Measurements from ENCODE around the gene MAN1A2. TPM values are rescaled to one million over a fixed set of nuclear protein-coding genes. Genes with fewer than 3 reads are reported as not detected.
A peak's percentile ranks its signal among the peaks of the same experiment; 100 is the strongest.

MAN1A2 gene
- total and polyA plus RNA-seq, 2 experiments from 2014 or later: 24.7 to 45.0 TPM

DNA sequence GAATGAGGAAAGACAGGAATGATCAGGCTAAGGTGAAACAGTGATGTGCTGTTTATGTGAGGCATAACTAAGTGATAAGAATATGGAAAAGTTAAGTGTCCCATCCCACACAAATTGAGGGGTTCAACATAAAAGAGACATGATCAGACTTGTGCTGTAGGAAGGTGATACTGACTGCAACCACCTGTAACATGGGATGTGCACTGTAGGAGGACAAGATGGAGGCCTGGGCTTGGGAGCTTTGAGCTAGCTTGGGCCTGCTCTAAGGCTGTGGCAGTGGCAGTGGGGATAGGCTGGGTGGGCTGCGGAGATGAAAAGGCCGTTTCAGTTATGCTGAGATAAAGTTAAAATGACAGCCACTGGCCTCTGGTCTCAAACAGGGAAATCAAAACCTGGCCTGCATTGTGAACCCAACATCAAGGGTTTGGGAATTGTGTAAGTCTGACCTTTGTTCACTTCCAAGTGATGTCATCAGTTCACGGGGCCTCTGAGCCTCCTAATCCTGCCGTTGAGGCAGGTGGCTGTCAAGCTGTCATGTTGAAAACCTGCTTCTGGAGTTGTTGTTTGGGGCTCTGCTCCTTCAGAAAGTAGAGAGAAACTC, 177.4 kb downstream of the MAN1A2 start:
- TF ChIP-seq EZH2phosphoT487 (IDR thresholded peaks at IDR 0.05; ENCODE audit: low read depth, severe bottlenecking, unreplicated experiment) (no peak), EZH2 (IDR thresholded peaks at IDR 0.05; ENCODE audit: borderline replicate concordance) (no peak)
- TF ChIP-seq, protein P1, sequence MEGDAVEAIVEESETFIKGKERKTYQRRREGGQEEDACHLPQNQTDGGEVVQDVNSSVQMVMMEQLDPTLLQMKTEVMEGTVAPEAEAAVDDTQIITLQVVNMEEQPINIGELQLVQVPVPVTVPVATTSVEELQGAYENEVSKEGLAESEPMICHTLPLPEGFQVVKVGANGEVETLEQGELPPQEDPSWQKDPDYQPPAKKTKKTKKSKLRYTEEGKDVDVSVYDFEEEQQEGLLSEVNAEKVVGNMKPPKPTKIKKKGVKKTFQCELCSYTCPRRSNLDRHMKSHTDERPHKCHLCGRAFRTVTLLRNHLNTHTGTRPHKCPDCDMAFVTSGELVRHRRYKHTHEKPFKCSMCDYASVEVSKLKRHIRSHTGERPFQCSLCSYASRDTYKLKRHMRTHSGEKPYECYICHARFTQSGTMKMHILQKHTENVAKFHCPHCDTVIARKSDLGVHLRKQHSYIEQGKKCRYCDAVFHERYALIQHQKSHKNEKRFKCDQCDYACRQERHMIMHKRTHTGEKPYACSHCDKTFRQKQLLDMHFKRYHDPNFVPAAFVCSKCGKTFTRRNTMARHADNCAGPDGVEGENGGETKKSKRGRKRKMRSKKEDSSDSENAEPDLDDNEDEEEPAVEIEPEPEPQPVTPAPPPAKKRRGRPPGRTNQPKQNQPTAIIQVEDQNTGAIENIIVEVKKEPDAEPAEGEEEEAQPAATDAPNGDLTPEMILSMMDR (IDR thresholded peaks at IDR 0.05; ENCODE audit: poor library complexity): no peak
- H3K27ac ChIP-seq: peak overlapping the region; percentile 58
- no peak overlapping the region for H3K4me2 ChIP-seq
- peak; percentile 59 for DNase-seq (ENCODE audit: low spot score)
- H3K9me2 ChIP-seq (replicated peaks; ENCODE audit: insufficient read depth): no peaks in the 10 kb centered on the region
- H3K9me3 ChIP-seq (ENCODE audit: low read depth): no peaks in the 10 kb centered on the region
- no peaks in the 10 kb centered on the region for H4K20me1 ChIP-seq (ENCODE audit: insufficient read depth, poor library complexity, severe bottlenecking)
- no peaks in the 10 kb centered on the region for H3K36me3 ChIP-seq (replicated peaks; ENCODE audit: insufficient read depth, low read depth)
- no peaks in the 10 kb centered on the region for H3K79me2 ChIP-seq
- H2AFZ ChIP-seq: peak overlapping the region; percentile 23
- H3K27me3 ChIP-seq: no peaks in the 10 kb centered on the region
- 43% methylated on average over 4 of the region's 4 CpGs for WGBS (ENCODE audit: low lambda C conversion rate, missing lambda C conversion rate)
- no peak overlapping the region for H3K4me3 ChIP-seq
- peaks cover 14% of the 10 kb centered on the region for H3K4me1 ChIP-seq (ENCODE audit: insufficient read depth)

DNA sequence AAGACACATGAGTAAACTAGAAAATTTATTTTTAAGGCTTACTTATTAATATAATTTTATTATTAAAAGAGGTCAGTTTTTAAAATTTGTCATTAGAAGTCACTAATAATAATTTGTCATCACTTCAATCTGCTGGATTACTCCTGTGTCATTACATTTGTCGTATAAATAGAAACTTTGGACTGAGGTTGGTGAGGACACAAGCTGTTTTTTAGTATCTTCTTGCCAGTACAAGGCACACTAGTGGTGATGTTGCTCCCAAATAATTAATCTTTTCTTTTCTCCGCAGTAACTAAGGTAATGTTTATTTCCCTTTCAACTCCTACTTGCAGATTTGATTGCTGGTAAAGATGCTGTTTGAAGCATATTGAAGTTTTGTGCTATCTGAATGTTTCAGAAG, 179.2 kb downstream of the MAN1A2 start:
- Histone ChIP-seq H3K27ac (no peak overlapping the region), H3K4me3 (no peak overlapping the region), H4K20me1 (ENCODE audit: insufficient read depth, poor library complexity, severe bottlenecking) (no peaks in the 10 kb centered on the region), H3K4me2 (no peak overlapping the region), H3K9me3 (ENCODE audit: low read depth) (no peaks in the 10 kb centered on the region), H3K79me2 (no peaks in the 10 kb centered on the region), H3K27me3 (no peaks in the 10 kb centered on the region), H3K4me1 (ENCODE audit: insufficient read depth) (peaks cover 14% of the 10 kb centered on the region), H3K9me2 (replicated peaks; ENCODE audit: insufficient read depth) (no peaks in the 10 kb centered on the region), H3K36me3 (replicated peaks; ENCODE audit: insufficient read depth, low read depth) (no peaks in the 10 kb centered on the region), H2AFZ (no peak overlapping the region)
- TF ChIP-seq EZH2phosphoT487 (IDR thresholded peaks at IDR 0.05; ENCODE audit: low read depth, severe bottlenecking, unreplicated experiment) (no peak), EZH2 (IDR thresholded peaks at IDR 0.05; ENCODE audit: borderline replicate concordance) (no peak)
- TF ChIP-seq, protein P1 (IDR thresholded peaks at IDR 0.05; ENCODE audit: poor library complexity): no peak
- DNase-seq (ENCODE audit: low spot score): no peak
- 85% methylated on average over 2 of the region's 2 CpGs for WGBS (ENCODE audit: low lambda C conversion rate, missing lambda C conversion rate)

DNA sequence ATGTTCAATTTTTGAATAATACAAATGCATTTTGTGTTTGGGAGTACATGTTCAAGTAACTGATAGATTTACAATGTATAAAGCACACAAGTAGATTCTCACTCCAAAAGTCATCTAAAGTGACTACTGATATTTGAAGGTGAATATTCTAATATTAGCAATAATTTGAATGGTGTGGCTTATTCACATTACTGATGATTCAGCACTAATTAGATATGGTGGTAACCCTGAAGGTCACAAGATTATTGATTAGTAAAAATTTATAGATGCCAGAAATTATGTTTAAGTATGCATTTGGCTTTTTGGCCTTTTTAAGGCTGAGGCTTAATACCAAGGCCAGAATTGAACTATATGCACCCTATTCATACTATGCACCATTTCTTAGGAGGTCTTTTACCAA, 186.2 kb downstream of the MAN1A2 start:
- Histone ChIP-seq H3K4me3 (no peak overlapping the region), H3K4me1 (ENCODE audit: insufficient read depth) (no peaks in the 10 kb centered on the region), H3K4me2 (no peak overlapping the region), H3K9me3 (ENCODE audit: low read depth) (no peaks in the 10 kb centered on the region), H3K36me3 (replicated peaks; ENCODE audit: insufficient read depth, low read depth) (no peaks in the 10 kb centered on the region), H3K9me2 (replicated peaks; ENCODE audit: insufficient read depth) (no peaks in the 10 kb centered on the region), H3K27ac (no peak overlapping the region), H3K27me3 (no peaks in the 10 kb centered on the region), H3K79me2 (no peaks in the 10 kb centered on the region), H4K20me1 (ENCODE audit: insufficient read depth, poor library complexity, severe bottlenecking) (no peaks in the 10 kb centered on the region), H2AFZ (no peak overlapping the region)
- no peak for DNase-seq (ENCODE audit: low spot score)
- TF ChIP-seq EZH2 (IDR thresholded peaks at IDR 0.05; ENCODE audit: borderline replicate concordance) (no peak), EZH2phosphoT487 (IDR thresholded peaks at IDR 0.05; ENCODE audit: low read depth, severe bottlenecking, unreplicated experiment) (no peak)
- TF ChIP-seq, protein P1 (IDR thresholded peaks at IDR 0.05; ENCODE audit: poor library complexity): no peak

Data from hepatocyte (in vitro differentiated cells).